ENCODE measurements around the gene C3AR1.
"Not testable (repeated sequence)": the region's sequence is repeated elsewhere in the genome, so short reads cannot be mapped to it uniquely, and the experiment has no call there.

The C3AR1 gene

DNA sequence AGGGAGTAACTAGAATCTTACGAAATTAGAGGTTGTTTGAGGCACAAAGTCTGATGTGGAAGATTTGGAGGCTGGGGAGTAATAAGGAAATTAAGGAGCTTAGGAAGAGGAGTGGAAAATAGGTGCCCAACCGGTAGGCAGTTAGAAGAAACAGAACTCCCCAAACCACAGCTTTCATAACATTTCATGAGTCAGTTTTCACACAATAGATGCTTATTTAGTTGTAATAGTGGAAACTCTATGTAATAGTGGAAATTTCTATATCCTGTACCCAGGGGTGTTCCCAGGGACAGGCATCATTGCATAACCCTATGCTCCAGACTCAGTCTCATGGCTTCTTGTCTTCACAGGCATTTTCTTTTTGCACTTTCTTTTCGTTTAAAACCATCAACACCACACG lies 8.3 kb downstream of the C3AR1 start:
- no peak for DNase-seq

DNA sequence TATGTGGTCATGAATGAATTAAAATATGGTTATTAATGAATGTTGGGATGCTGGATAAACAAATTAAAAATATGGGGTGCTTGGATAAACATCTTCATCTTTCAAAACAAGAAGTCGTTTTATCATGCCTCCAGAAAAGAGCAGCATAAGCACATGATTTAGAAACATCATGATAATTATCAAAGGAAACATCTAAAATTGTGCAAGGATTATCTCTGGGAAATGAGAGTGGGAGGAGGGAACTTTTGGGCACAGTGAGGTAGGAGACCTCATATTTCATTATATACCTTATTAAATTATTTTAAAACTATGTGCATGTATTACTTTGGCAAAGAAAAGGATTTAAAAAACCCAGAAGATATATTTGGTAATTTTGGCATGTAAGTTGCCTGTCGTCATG lies 8.9 kb downstream of the C3AR1 start:
- DNase-seq, result no peak

DNA sequence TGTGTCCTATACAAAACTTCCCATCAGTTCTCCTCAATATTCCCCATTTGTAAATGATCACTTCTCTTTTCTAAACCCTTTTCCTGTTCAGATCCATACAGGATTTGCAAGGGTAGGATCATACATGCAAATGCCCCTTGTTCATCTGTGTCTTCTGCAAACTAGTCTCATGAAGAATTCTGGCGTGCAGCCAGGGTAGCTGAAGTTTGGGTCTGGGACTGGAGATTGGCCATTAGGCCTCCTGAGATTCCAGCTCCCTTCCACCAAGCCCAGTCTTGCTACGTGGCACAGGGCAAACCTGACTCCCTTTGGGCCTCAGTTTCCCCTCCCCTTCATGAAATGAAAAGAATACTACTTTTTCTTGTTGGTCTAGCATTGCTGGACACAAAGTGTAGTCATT lies 11.3 kb downstream of the C3AR1 start:
- no peak for DNase-seq

DNA sequence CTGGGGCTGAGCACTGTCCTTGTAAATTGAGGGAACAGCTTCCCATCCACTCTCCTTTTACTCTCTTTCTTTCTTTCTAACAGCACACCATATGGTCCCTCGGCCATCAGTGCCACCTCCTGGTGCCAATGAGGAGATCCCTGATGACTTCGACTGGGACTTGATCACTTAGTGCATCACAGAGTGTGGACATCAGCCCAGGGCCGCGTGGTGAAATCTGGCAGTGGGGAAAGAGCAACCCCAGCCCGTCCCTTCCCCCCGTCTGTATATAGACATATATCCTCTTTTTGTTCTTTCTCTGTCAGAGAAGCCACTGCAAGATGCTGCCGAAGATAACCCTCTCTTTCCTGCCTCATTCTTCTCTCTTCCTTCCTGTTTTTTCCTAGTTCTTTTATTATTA lies 13.5 kb downstream of the C3AR1 start:
- peak in 13 of 51 donors; percentile 8 to 32 (median 16) for DNase-seq

DNA sequence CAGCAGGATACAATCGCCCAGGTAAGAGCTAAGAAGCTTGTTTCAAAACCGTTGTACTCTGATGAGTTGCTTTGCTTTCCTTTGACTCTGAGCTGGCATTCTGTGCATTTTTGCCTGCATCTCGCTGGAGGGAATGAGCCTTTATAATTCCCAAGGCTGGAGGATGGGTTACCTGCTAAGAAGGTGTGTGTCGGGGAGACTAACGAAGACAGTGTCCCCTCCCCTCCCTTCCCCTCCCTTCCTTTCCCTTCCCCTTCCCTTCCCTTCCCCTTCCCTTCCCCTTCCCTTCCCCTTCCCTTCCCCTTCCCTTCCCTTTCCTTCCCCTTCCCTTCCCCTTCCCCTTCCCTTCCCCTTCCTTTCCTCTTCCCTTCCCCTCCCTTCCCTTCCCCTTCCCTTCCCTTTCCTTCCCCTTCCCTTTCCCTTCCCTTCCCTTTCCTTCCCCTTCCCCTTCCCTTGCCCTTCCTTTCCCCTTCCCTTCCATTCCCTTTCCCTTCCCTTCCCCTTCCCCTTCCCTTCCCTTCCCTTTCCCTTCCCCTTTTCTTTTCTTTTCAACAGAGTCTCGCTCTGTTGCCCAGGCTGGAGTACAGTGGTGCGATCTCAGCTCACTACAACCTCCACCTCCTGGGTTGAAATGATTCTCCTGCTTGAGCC lies 15.4 kb downstream of the C3AR1 start:
- no peak for DNase-seq

DNA sequence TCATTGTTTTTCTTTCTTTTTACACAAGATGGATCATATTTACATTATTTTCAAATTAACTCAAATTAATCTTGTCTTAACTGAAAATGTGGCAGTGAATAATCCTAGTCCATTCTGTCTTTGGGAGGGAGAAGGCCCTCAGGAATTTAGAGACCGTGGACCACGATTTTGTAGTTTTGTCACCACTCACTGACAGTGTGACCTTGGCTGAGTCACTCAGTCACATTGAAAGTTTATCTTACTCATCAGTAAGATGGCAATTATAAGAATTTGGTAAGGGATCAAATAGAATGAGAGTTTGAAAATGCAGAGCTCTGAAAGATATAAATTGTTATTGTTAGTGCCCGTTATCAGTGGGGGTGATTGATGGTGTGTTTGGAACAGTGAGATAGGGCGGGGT lies 17.3 kb downstream of the C3AR1 start:
- DNase-seq, result no peak

DNA sequence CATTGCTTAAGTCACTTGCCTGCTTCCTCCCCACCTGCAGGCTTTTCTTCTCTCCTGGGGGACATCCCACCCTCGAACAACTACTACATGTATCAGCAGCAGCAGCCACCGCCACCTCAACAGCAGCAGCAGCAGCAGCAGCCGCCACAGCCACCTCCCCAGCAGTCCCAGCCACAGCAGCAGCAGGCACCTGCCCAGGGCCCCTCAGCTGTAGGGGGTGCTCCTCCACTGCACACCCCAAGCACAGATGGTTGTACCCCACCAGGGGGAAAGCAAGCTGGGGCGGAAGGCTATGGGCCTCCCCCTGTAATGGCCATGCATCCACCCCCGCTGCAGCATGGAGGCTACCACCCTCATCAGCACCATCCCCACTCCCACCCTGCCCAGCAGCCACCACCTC lies 18.3 kb downstream of the C3AR1 start:
- no peak for DNase-seq

DNA sequence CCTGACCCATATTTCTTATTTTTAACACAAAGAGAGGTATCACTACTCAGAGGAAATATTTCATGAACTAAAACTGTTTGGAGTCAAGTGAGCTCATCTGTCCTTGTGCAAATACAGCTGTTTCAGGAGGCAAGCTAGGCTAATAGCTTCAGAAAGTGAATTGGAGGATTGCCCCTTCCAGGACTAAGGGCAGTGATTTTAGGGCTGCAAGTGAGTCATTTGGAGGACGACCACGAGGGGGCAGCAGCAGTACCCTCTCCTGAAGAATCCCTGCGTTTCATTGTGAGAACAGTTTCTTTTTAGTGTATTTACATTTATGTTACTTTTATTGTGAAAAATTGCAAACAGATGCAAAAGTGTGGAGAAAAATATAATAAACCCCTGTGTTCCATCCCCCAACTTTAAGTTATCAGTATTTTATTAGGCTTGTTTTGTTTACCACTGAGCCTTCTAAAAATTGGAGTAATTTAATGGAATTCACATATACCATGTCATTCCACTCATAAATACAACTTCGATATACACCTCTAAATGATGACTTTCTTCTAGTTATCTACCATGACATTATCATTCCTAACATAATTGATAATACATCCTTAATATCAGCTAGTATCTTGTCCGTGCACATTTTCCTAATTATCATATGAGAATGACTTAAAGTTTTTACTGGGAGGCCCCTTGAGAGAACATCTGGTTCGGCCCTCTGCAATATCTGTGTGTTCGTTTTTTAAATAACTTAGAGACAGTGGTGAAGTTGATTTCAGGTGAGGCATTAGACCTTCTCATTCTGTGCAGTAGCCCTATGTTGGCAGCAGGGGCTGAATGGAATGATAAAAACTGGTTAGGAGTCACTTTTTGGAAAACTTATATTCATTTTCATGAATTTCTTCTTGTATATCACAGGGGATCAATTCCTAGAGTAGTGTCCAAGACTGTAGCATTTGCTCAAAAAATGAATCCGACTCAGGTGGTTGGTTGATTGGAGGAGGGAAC lies 19.9 kb downstream of the C3AR1 start:
- DNase-seq, result peak in 39 of 51 donors; percentile 9 to 81 (median 50)

DNA sequence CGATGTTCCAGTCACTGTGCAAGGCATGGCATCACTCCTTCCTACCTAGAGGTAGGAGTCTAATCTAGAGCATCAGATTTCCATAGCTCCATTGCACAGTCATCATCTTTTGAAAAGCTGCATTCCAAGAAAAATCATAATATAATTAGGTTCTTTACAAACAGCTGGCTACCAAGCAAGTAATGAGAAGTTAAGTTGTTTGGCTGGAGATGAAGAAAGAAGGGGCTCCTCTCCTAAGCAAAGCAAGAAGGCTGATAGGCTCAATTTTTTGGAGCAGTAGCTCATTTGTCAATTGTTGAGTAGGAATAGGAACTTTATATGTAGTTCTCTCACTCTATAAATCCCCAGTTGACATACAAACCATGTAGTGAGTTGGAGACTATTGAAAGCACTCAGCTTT lies 25.4 kb downstream of the C3AR1 start:
- no peak for DNase-seq

DNA sequence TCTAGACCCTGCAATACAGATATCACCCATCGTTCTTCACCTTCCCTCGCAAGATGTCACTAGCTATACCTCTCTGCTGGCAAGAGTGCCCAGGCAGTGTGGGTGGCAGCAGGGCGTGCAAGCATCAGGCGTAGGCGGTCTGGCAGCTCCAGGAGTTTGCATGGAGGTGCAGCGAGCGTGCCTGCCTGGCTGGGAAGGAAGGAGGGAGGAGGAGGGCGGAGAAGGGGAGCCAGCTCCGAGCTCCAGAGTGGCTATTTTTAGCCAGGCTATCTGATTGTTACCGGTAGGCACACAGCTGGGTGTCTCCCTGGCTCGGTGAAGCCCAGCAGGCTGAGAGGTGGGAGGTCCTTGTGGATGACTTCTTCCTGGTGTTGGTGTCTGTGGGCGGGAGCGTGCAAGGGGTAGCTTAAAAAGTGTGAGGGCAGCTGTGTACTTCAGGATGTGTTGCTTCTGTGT lies 27.5 kb downstream of the C3AR1 start:
- peak in 23 of 51 donors; percentile 14 to 74 (median 30) for DNase-seq

DNA sequence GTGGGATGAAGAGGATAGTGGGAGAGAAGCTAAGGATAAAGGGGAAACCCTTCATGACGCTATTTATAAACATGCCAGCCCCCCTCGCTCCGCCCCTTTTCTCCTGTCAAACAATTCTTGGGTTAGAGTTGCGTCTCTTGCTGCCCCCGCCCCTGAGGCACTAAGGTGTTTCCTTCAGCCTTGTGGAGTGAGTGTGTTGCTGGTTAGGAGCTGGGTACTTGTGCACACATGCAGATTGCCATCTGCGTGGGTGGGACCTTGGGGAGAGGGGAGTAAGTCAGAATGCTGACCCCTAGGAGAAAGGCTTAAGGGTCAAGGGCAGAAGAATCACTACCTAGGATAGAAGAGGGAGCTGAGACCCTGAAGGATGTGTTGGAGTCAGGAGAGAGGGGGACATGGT lies 28.2 kb downstream of the C3AR1 start:
- no peak for DNase-seq

DNA sequence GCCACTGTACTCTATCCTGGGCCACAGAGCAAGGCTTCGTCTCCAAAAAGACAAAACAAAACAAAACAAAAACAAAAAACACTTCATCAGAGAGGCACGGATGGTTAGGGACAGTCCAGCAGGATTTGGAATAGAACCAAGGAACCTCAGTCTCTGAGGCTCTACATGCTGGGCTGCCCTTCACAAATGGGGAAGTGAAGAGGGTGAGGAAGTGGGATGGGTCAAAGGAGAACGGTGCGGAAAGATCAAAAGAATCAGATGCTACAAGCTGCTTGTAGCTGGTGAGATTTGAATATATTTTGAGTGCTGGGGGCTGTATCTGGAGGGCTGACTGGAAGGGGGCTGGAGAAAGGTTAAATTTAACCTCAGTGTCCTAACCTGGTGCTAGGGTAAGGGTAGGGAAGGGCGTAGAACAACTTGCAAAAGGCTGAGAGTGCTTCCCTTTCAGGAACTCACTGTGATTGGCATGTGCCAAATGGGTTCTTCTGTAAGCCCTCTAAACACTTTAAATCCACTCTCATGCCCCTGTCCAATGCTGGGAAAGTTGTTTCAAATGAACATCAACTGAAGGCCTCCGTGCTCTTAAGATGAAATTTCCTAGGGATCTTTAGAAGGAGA lies 29.0 kb downstream of the C3AR1 start:
- no peak for DNase-seq

DNA sequence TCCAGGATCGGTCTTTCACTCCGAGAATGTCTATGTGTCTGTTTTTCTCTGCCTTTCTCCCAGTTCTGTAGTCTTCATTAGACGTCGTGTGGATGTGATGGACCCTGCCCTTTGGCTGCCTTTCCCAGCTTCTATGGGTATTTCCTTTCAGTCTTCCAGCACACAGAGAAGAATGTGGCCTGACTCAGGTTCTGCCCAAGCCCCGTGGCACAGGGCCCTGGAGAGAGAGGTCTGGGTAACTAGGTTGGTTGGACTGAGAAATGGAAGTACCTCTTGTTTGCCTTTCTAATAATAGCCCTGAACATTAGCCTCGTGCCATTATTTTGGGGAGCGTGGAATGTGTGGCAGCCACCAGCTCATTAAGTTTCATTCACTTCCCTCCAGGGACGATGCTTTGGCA lies 29.8 kb downstream of the C3AR1 start:
- DNase-seq, result no peak

DNA sequence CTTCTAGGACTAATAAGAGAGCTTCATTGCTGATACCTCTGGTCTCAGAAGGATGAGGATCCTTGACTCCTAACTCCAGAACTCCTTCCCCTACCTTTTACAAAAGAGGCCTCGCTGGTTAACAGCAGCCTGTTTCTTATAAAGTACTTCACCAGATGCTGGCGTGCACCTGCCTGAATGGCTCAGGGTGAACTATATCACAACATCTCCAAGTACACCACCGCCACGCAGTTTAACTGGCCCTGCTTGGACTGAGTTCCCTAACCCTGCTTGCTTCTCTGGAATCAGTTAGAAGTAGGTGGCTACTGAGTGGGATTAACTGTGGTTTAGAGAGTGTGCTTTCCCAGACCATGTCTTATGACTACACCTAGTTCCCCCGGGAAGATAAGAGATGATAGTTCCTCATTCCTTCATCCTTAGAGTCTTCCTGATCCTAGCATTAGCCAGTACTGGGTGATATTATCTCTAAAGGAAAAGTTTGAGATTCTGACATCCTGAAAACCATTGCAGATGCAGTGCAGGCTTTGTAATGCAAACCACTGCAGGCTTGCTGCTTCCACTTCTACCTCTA lies 30.6 kb downstream of the C3AR1 start:
- DNase-seq, result no peak

DNA sequence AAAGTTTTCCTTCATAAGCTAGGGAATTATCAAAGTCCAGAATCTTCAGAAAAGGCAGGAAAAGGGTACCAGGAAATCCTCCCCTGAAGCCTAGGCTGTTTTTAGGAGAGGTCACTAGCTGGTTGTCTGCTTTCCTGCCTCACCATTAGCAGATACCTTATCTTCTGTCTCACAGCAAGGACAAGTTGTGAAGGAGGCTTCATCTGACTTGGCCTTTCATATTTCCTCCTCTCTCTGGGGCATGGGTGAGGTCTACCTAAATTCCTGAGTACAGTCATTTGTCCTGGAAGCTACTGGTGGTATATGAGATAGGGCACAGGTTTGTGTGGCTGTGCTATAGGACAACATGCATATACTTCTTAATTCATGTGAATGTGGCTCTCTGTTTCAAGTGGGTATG lies 31.4 kb downstream of the C3AR1 start:
- DNase-seq, result no peak

DNA sequence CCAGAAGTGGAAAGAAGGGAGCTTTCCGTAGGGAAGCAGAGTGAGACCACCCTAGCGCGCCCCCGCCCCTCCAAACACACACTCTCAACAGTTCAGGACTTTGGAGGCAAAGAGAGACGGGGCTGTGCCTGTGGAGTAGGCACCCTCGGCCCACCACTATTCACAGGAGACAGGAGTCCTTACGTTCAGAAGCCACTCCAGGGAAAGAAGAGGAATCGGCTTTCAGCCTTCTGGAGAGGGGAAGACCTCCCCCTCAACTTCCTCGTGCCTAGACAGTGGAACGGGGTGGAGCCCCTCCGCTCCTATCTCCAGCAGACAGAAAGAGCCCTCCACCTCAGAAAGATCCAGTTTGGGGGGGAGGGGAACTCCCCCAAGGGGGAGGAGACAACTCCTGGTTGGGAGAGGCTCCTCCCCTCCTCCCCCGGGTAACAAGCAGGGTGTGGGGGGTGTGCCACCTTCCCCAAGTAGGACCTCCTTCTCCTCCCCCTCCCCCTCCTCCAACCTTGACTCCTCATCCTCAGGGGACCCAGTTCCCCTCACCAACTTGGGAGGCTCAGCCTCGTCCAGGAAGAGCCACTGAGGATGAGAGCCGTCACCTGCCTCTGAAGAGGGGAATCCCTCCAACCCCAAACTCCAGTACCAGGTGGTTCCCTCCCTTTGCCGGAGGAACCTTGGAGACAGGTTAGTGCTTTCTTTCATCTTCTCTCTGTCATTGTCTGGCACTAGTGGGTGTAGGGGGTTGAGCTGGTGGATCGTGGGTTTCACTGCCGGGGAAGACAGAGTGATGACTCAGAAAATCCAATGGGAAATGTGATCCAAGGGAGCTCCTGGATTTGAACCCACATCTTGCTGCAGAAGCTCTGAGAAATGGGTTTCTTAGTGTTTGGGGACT lies 32.8 kb downstream of the C3AR1 start:
- peak in 22 of 51 donors; percentile 15 to 79 (median 36) for DNase-seq

DNA sequence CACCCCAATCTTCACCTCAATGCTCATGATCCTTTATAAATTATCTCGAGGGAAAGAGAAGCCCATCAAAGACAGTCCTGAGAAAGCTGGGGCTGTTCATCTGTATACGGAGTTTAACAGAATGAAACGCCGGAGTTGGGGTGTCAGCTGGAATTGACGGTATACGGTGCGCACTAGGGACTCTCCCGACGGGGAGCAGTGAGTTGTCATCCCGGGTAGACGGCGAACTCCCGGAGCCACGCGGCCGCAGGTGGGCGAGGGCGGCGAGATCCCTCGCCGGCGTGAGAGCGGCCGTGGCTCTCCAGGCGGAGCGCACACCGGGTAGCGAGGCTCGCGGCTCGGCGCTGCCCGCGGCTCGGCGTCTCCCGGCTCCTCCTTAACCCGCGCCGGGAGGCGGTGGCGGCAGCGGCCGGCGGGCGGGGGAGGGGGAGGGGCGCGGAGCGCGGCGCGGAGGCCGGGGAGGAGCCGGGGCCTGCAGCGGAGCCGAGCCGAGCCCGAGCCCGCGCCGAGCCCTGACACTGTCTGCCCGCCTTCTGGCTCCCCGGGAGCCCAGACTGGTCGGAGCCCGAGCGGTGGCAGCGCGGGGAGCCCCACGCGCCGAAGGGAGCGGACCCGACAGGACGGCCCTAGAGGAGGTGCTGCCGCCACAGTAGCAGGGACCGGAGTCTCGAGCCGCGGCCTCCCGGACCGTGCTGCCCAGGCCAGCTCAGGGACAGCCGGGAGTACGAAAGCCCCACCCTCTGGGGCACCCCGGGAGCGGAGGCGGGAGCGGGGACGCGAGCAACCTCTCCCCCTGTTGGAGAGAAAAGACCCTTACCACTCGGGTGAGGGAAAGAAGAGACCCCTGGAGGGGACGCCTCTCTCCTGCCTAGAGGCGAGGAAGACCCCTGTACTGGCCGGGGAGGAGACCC lies 33.7 kb downstream of the C3AR1 start, which contains the start of gene FOXJ2:
Gene FOXJ2 (plus strand): TSS at position 475 of the 911 bp plus-strand sequence. CDS start 7,117 bp downstream, outside the sequence.
- peak in 50 of 51 donors; percentile 34 to 87 (median 68) for DNase-seq

DNA sequence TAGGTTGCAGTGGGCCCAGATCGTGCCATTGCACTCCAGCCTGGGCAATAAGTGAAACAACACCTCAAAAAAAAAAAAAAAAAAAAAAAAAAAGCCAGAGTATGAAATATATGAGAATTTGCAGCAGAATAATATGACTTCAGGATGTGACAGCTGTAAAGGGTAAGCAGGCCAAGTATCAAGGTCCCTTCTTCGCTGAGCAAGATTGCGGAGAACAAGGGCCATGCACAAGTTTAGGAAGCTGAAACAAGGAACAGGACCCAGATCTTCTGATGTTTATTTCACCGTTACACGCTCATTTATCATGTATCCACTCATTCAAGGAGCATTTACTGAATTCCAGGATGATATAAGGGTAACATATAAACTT lies 34.3 kb downstream of the C3AR1 start:
- no peak for DNase-seq

DNA sequence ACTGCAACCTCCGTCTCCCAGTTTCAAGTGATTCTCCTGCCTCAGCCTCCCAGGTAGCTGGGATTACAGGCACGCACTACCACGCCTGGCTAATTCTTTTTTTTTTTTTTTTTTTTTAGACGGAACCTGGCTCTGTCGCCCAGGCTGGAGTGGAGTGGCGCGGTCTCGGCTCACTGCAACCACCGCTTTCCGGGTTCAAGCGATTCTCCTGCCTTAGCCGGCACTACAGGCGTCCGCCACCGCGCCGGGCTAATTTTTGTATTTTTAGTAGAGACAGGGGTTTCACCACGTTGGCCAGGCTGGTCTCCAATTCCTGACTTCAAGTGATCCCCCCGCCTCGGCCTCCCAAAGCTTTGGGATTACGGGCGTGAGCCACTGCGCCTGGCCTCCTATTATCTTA lies 35.1 kb downstream of the C3AR1 start:
- not testable (repeated sequence) for DNase-seq

DNA sequence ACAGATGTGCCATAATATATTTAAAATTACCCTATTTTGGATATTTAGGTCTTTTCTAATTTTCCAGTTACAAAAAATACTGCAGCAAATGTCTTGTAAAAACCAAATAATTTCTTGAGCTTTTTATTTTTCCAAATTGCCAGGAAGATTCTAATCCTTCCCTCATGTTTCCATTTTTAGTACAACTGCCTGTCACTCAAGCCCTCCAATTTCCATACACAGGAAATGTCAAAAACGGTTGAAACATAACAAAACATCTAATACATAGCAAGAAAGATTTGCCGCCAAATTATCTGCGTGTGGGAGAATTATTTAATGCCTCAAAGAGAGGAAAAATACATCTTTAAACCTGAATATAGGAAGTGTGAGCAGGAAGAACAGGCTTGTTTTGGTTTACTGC lies 36.0 kb downstream of the C3AR1 start:
- no peak for DNase-seq
